GM19467 (cell line): ENCODE results near the gene ATP6V0E2.

Source experiments
- ATAC-seq: cut with Tn5 transposase; IDR thresholded peaks from one replicate; pipeline ENCODE4 v1.9.1; 2021; ENCODE audit warnings: mild to moderate bottlenecking, moderate library complexity; ENCODE audit not compliant: unreplicated experiment

The ATP6V0E2 gene

DNA sequence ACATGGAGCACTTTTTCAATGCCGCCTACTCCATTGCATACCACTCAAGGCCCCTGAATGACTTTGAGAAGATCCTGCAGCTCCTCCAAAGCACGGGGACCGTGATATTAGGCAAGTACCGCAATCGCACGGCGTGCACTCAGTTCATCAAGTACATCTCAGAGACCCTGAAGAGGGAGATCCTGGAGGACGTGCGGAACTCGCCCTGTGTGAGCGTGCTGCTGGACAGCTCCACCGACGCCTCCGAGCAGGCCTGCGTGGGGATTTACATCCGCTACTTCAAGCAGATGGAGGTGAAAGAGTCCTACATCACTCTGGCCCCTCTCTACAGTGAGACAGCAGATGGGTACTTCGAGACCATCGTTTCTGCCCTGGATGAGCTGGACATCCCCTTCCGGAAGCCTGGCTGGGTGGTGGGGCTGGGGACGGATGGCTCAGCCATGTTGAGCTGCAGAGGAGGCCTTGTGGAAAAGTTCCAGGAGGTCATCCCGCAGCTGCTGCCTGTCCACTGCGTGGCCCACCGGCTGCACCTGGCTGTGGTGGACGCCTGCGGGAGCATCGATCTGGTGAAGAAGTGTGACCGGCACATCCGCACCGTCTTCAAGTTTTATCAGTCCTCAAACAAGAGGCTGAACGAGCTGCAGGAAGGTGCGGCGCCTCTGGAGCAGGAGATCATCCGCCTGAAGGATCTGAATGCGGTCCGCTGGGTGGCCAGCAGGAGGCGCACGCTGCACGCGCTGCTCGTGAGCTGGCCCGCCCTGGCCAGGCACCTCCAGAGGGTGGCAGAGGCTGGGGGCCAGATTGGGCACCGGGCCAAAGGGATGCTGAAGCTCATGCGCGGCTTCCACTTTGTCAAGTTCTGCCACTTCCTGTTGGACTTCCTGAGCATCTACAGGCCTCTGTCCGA is 12.7 kb upstream of the ATP6V0E2 start:
- ATAC-seq: no peak

DNA sequence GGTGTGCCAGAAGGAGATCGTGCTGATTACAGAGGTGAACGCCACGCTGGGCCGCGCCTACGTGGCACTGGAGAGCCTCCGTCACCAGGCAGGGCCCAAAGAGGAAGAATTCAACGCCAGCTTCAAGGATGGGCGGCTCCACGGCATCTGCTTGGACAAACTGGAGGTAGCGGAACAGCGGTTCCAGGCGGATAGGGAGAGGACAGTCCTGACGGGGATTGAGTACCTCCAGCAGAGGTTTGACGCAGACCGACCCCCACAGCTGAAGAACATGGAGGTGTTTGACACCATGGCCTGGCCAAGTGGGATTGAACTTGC is 12.1 kb upstream of the ATP6V0E2 start:
- ATAC-seq: no peak

DNA sequence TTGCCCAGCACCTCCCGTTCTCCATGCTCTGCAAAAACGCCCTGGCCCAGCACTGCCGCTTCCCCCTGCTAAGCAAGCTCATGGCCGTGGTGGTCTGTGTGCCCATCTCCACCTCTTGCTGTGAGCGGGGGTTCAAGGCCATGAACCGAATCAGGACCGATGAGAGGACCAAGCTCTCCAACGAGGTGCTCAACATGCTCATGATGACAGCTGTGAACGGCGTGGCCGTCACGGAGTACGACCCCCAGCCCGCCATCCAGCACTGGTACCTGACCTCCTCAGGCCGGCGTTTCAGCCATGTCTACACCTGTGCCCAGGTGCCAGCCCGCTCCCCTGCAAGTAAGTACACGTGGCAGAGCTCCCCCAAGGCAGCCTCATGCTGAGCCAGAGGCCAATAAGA is 11.6 kb upstream of the ATP6V0E2 start:
- ATAC-seq: no peak

- ATAC-seq: no peak
These were observed 10.3 kb upstream of the ATP6V0E2 start for GRCh38 chr7:149863500-149863899.

- no peak for ATAC-seq
These were observed 9.7 kb upstream of the ATP6V0E2 start for GRCh38 chr7:149864023-149864422.

DNA sequence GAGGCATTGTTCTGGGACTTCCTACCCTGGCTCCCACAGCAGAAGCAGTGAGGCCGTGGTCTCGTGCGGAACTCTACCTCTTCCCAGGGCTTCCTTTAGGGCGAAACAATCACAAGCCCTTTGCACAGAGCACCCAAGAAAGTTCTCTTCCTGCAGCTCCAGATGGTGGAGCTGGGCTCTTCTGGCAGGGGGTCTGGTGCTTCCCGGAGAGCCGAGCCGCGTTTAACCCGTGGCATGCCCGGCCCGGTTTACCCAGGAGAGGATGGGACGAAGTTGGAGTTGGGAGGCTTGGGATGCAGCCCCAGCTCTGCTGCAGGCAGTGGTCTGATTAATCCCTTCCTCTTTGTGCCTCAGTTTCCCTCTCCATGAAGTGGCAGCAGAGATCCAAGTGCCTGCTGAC is 9.0 kb upstream of the ATP6V0E2 start:
- ATAC-seq: no peak

DNA sequence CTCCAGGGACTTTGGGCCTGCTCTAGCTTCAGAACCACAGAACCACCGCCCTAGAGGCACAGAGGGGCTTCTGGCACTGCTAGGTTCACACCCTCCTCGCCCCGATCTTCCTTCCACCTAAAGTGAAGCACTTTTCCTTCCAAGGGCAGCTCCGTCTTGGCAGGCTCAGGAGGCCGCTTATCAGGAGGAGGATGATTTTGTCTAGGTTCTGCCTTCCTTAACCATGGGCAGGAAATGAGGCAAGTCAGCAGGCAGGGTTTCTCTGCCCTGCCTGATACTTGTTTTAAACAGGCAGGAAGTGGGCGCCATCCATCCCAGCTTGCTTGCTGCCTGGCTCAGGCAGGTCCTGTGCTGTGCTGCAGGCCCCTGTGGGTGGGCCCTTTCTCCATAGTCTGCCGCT is 8.3 kb upstream of the ATP6V0E2 start:
- ATAC-seq: no peak

DNA sequence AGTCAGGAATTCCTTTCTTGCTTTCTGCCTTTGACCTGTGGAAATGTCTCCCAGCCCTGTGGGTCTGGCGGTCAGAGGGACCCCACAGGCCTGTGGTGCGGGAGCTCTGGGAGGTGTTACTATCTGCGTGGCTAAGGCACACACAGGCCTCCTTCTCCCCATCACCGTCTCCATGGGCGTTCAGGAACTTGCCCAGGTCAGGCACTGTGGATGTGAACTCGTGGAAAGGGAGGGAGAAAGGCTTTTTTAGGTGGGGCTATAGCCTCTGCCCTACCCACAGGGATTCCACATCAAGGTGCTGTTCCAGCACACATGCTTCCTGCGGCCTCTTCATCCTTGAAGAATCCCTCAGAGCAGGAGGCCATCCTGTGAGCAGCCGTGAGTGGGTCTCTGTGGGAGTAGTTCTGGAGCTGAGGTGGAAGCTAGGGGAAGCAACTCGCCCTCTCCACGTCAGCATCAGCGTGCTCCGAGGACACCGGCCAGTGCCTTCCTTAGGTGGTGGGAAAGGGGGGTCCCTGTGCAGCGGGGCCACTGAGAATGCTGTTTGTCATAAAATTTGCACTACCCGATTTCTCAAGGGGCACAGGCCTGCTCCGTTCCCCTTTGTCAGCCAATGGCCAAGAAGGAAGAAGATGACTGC is 7.5 kb upstream of the ATP6V0E2 start:
- no peak for ATAC-seq

GRCh38 chr7:149866779-149867447 is 6.9 kb upstream of the ATP6V0E2 start:
- ATAC-seq: no peak

- no peak for ATAC-seq
These were observed 5.8 kb upstream of the ATP6V0E2 start for GRCh38 chr7:149867762-149868622.

GRCh38 chr7:149868623-149869290 is 5.0 kb upstream of the ATP6V0E2 start:
- no peak for ATAC-seq

DNA sequence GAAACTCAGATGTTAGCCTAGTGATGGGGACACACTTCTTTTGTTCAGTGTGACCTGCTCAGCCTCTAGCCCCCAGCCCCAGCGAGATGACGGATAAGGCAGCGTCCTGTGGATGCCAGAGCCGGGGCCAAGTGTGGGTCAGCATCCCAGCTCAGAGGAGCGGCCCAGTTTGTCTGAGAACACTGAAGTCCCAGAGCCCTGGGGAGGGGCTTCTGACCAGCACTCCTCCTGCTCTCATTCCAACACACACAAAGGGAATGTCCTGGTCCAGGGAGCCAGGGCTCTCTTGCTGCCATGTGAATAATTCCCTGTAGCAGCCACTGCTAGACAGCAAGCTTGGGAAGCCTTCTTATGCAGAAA is 4.5 kb upstream of the ATP6V0E2 start:
- no peak for ATAC-seq

GRCh38 chr7:149869867-149870266 is 3.9 kb upstream of the ATP6V0E2 start:
- ATAC-seq: no peak

- no peak for ATAC-seq
These were observed 3.5 kb upstream of the ATP6V0E2 start for GRCh38 chr7:149870274-149870673.

DNA sequence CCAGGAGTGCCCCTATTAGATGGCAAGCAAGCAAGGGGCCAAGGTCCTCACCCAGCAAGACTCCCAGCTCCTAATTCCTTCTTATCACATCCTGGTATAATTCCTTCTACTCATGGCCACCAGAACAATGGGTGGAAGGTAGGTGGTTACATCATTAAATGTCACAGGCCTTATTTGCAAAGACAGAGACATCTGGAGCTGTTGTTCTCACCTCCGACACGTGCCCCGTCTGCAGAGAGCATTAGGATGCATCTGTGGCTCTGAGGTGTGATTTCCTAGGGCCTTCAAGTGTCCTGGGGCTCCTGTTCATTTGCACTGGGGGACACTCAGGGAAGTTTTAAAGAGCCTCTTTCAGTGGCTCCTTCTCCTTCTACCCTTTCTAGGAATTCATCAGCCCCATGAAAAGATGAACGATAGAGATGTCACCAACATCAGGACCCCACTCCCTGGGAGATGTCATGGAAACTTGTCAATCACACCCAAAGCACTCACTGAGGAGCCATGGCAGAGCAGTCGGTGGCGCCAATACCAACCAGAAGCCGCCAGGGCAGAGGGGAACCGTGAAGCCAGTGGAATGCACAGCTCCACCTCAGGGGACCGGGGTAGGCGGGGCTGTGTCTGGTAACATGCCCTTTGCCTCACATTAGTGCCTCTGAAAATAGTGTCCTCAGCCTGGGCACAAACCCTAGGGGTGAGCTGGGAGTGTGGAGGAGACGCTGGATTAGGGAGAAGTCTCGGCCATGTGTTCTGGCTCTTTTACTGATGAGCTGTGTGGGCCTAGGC is 2.9 kb upstream of the ATP6V0E2 start:
- ATAC-seq: no peak

DNA sequence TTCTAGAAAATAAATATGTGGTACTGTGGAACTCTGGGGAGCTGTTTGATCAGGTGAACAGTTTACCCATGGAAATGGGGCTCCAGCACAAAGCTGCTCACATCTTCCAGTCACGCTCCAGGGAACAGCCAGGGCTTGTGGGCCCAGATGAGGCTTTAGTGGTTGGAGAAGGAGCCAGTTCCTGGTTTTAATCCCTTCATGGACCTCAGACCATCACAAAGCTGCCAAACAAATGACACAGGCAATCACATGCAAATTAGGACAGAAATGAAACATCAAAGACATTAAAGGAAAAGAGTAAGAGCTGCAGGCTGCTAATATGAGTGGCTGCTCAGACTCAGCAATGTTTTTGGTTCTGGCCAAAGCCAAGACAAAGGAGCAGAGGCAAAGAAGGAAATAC is 2.2 kb upstream of the ATP6V0E2 start:
- no peak for ATAC-seq

- no peak for ATAC-seq
These were observed 1.2 kb upstream of the ATP6V0E2 start for GRCh38 chr7:149872419-149873073.

- peak; percentile 24 for ATAC-seq
These were observed 338 bp downstream of the ATP6V0E2 start for GRCh38 chr7:149873970-149874643.

DNA sequence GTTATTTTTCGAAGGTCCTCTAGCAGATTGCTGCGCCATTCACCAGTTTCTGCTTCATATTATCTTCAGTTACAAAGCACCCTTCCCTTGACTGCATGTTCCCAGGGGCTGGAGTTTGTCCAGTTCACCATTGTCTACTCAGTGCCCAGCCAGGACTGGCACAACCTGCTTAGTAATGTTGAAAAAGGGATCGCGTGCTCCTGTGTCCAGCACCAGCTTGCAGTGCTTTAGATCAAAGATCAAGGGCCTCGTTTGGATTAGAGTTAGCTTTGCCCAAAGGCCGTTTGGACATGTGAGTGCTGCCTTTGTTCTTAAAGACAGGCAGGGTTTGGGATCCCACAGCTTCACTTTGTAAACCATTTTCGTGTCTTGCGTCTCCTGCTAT is 867 bp downstream of the ATP6V0E2 start:
- ATAC-seq: no peak
